Activated B cell treated with CpG ODN at 0.5 μM for 24 hours (primary cell): ENCODE data around the gene L3MBTL4. TPM values are rescaled to one million over a fixed set of nuclear protein-coding genes. Genes with fewer than 3 reads are reported as not detected.

Experiments used
- ATAC-seq: fragments of 200-7000 bp; cut with Tn5 transposase; one replicate; pipeline ENCODE4 v1.10.0; 2021; ENCODE audit warnings: low read depth, mild to moderate bottlenecking, moderate library complexity
- CTCF ChIA-PET: fragments of 350-600 bp; sonication (Branson Sonifier 250); formaldehyde crosslinking; loops from one replicate; lab custom pipeline; 2021; ENCODE audit warnings: antibody characterized with exemption; lab: Charles Lee
- POLR2A ChIA-PET: fragments of 350-600 bp; sonication (Branson Sonifier 250); formaldehyde crosslinking; loops from one replicate; lab custom pipeline; 2021; ENCODE audit warnings: antibody characterized with exemption; lab: Charles Lee
- DNase-seq: peaks from one replicate; pipeline ENCODE4 v3.0.0; 2022
- H3K27ac Mint-ChIP-seq: one replicate; pipeline ENCODE4 v1.8.0; 2020; ENCODE audit warnings: mixed read lengths
- H3K27me3 Mint-ChIP-seq: one replicate; pipeline ENCODE4 v1.8.0; 2021; ENCODE audit warnings: mixed read lengths
- H3K36me3 Mint-ChIP-seq: one replicate; pipeline ENCODE4 v1.8.0; 2021; ENCODE audit warnings: low read depth, mixed read lengths
- H3K4me1 Mint-ChIP-seq: one replicate; pipeline ENCODE4 v1.8.0; 2021; ENCODE audit warnings: mixed read lengths
- H3K4me3 Mint-ChIP-seq: one replicate; pipeline ENCODE4 v1.8.0; 2020; ENCODE audit warnings: mild to moderate bottlenecking, mixed read lengths
- H3K9me3 Mint-ChIP-seq: one replicate; pipeline ENCODE4 v1.8.0; 2020; ENCODE audit warnings: mixed read lengths
- intact Hi-C: fragments of 100-400 bp; cut with micrococcal nuclease; formaldehyde crosslinking; loops from one replicate; pipeline ENCODE4 v1.15.1; 2024
- total RNA-seq: library from RNA; stranded (reverse); gene quantifications from 2 replicates; pipeline ENCODE4 v1.2.3, GENCODE V29; 2022
- TF ChIP-seq, protein P1 (sequence below): fragments of 200-600 bp; IDR thresholded peaks from one replicate; pipeline ENCODE4 v1.8.0; 2022; ENCODE audit warnings: antibody characterized with exemption, mild to moderate bottlenecking

The L3MBTL4 gene
- total RNA-seq, 1 donor from 2014 or later: 12.3 TPM

DNA sequence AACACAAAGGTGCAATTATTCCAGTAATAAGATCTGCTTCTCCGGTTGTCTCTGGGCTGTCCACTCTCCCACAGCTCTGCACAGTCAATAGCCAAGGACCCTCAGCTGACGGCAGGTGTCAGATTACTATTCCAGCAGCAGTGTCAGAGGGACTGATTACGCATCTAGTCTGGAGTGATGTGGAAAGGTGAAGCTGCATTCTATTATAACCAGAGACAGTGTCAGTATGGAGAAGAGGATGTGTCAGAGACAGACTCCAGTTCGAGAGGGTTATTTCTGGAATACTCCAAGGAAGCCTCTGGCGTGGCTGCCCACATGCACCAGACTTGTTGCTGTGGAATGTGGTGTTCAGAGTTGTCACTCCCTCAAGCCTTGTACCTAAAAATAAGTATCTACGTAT lies 355.8 kb downstream of the L3MBTL4 start:
- ChIA-PET CTCF (no interaction called here), POLR2A (no interaction called here)
- Mint-ChIP-seq H3K27ac (no peak overlapping the region), H3K27me3 (no peaks in the 10 kb centered on the region), H3K36me3 (no peaks in the 10 kb centered on the region), H3K4me3 (no peak overlapping the region), H3K9me3 (peaks cover 1% of the 10 kb centered on the region), H3K4me1 (no peaks in the 10 kb centered on the region)
- intact Hi-C loops: no loop called here
- TF ChIP-seq, protein P1, sequence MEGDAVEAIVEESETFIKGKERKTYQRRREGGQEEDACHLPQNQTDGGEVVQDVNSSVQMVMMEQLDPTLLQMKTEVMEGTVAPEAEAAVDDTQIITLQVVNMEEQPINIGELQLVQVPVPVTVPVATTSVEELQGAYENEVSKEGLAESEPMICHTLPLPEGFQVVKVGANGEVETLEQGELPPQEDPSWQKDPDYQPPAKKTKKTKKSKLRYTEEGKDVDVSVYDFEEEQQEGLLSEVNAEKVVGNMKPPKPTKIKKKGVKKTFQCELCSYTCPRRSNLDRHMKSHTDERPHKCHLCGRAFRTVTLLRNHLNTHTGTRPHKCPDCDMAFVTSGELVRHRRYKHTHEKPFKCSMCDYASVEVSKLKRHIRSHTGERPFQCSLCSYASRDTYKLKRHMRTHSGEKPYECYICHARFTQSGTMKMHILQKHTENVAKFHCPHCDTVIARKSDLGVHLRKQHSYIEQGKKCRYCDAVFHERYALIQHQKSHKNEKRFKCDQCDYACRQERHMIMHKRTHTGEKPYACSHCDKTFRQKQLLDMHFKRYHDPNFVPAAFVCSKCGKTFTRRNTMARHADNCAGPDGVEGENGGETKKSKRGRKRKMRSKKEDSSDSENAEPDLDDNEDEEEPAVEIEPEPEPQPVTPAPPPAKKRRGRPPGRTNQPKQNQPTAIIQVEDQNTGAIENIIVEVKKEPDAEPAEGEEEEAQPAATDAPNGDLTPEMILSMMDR: no peak
- DNase-seq: no peak
- ATAC-seq: no peak

DNA sequence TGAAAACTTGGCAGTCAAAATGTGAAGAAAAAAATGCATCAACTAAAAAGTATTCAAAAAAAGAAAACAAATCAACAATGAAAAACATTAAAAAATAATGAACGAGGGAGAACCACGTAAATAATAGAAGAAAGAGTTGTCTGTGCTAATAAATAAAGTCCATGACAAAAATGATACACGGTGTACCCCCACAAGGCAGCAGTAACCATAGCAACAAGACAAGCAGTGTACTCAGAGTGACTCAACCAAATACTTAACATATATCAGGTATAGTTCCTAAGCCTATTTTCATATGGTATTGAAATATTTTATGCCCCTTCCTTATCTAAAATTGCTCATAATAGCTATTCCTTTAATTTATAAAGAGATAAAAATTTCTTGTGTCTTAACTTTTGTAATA lies 357.1 kb downstream of the L3MBTL4 start:
- no peaks in the 10 kb centered on the region for H3K9me3 Mint-ChIP-seq
- no peak overlapping the region for H3K27ac Mint-ChIP-seq
- no peaks in the 10 kb centered on the region for H3K4me1 Mint-ChIP-seq
- POLR2A ChIA-PET: no interaction called here
- H3K27me3 Mint-ChIP-seq: no peaks in the 10 kb centered on the region
- no peaks in the 10 kb centered on the region for H3K36me3 Mint-ChIP-seq
- intact Hi-C loops: no loop called here
- TF ChIP-seq, protein P1: no peak
- CTCF ChIA-PET: no interaction called here
- no peak overlapping the region for H3K4me3 Mint-ChIP-seq
- DNase-seq (no peak), ATAC-seq (no peak)

DNA sequence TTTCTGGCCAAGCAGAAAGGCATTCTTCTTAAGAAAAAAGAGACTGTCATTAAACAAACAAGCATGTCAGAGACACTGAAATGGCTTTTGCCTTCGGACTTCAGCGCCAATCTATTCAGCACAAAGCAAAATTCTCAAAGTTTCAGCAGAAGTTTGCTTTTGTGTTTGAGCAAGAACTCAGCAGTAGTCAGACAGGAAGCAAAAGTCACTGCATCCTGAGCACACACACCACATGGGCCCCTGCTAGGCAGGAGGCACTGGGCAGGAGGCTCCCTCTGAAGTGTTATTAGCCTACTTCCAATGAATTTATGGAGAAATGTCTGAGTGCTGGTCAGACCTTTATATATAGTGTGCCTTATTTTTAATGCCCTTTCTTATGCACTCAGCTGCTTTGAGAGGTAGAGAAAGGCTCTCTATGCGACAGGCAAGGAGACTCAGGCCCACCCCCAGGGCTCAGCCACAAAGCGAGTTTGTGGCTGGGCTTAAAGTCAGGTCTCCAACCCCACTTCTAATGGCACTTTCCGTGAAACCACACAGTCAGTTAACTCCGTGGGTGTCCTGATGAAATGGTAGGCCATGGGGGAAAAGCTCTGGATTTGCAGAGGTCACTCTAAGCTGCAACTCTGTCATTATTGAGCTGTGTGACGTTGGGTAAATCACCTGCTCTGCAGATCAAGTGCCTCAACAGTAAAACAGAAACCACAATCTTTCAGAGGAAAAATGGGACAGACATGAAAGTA lies 358.4 kb downstream of the L3MBTL4 start:
- ChIA-PET POLR2A (no interaction called here), CTCF (no interaction called here)
- Mint-ChIP-seq H3K36me3 (no peaks in the 10 kb centered on the region), H3K4me1 (no peaks in the 10 kb centered on the region), H3K27me3 (no peaks in the 10 kb centered on the region), H3K9me3 (peaks cover 2% of the 10 kb centered on the region), H3K4me3 (no peak overlapping the region), H3K27ac (no peak overlapping the region)
- no peak for ATAC-seq
- TF ChIP-seq, protein P1: no peak
- no peak for DNase-seq
- intact Hi-C loops: no loop called here

DNA sequence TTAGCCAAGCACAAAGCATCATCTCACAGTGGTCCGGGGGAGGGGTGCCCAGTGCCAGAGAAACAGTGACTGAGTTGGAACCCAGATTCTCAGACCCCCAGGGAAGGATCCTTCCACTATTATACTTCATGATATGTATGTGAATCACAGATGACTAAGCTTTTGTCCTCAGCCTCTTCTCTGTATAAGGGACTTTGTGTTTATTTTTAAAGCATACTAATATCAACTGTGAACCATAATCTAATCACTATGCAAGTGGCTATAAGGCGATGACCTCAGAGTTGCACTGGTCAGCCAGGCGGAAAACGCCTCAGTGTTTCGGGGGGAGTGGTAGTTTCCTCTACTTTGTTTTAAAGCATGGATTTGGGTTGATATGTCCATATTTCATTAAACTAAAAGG lies 359.0 kb downstream of the L3MBTL4 start:
- no peak for DNase-seq
- POLR2A ChIA-PET: no interaction called here
- Mint-ChIP-seq H3K27me3 (no peaks in the 10 kb centered on the region), H3K27ac (no peak overlapping the region), H3K4me3 (no peak overlapping the region), H3K9me3 (peaks cover 2% of the 10 kb centered on the region), H3K36me3 (no peaks in the 10 kb centered on the region), H3K4me1 (no peaks in the 10 kb centered on the region)
- CTCF ChIA-PET: no interaction called here
- ATAC-seq: no peak
- intact Hi-C loops: no loop called here
- TF ChIP-seq, protein P1: no peak

DNA sequence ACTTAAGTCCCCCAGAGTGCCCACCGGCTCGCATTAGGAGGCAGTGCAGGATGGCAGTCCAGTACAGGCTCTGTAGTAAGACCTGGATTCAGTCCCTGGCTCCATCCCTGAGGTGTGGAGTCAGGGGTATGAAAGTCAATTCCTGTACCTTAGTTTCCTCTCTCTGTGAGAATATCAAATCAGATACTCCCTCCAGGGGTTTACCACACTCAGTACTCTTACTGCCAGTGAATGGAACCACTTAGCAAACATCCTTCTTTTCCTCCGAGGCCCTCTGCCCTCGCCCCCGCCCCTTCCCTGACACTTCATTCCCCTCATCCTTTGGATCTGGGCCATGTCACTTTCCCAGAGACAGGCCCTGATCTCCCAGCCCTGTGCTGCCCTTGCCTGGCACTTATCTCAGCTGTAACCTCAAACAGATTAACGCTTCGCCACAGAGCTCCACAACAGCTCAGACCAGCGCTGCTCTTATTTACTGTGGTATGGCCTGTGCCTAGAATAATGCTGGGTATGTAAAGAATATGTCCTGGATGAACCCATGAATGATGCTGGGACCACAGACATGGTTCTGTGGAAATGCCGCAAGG lies 360.4 kb downstream of the L3MBTL4 start:
- intact Hi-C loops: no loop called here
- DNase-seq: no peak
- POLR2A ChIA-PET: no interaction called here

More for the DNA sequence above, 360.4 kb downstream of the L3MBTL4 start:
- Mint-ChIP-seq H3K9me3 (peaks cover 5% of the 10 kb centered on the region), H3K27me3 (no peaks in the 10 kb centered on the region), H3K27ac (no peak overlapping the region), H3K4me1 (no peaks in the 10 kb centered on the region), H3K4me3 (no peak overlapping the region), H3K36me3 (no peaks in the 10 kb centered on the region)
- no peak for ATAC-seq
- CTCF ChIA-PET: no interaction called here
- TF ChIP-seq, protein P1: no peak
